22Rv1 (cell line): ENCODE data around the gene GAL3ST2.

Experiments
- H3K27ac ChIP-seq: fragments of 450-650 bp; 2 replicates; pipeline ENCODE4 v1.5.1; 2017
- ZFX ChIP-seq: fragments of 450-650 bp; IDR thresholded peaks from 2 replicates; pipeline ENCODE4 v1.6.1; 2017; ENCODE audit warnings: antibody characterized with exemption, borderline replicate concordance
- TF ChIP-seq, protein P1 (sequence below): fragments of 450-650 bp; IDR thresholded peaks from 2 replicates; pipeline ENCODE4 v1.5.1; 2017; ENCODE audit warnings: mild to moderate bottlenecking

GAL3ST2 gene

DNA sequence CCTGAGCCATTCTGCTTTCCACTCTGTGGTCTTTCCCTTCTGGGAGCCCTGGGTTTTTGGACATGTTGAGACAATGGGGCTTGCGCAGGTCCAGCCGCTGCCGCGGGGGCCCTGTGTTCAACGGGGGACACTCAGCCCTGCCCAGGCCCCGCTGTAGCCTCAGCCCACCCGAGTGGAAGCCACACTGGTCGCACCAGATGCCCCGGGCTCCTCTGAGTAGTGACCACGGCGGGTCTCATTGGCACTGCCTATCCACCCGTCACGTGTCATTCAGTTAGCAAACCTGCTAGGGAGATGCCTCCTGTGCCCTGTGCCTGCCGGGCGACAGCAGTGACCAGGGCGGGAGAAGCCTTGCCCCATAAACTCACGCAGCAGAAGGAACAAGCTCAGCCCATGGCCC is 23.1 kb upstream of the GAL3ST2 start:
- H3K27ac ChIP-seq, result no peak overlapping the region
- no peak for TF ChIP-seq ZFX
- TF ChIP-seq, protein P1, sequence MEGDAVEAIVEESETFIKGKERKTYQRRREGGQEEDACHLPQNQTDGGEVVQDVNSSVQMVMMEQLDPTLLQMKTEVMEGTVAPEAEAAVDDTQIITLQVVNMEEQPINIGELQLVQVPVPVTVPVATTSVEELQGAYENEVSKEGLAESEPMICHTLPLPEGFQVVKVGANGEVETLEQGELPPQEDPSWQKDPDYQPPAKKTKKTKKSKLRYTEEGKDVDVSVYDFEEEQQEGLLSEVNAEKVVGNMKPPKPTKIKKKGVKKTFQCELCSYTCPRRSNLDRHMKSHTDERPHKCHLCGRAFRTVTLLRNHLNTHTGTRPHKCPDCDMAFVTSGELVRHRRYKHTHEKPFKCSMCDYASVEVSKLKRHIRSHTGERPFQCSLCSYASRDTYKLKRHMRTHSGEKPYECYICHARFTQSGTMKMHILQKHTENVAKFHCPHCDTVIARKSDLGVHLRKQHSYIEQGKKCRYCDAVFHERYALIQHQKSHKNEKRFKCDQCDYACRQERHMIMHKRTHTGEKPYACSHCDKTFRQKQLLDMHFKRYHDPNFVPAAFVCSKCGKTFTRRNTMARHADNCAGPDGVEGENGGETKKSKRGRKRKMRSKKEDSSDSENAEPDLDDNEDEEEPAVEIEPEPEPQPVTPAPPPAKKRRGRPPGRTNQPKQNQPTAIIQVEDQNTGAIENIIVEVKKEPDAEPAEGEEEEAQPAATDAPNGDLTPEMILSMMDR, result no peak

DNA sequence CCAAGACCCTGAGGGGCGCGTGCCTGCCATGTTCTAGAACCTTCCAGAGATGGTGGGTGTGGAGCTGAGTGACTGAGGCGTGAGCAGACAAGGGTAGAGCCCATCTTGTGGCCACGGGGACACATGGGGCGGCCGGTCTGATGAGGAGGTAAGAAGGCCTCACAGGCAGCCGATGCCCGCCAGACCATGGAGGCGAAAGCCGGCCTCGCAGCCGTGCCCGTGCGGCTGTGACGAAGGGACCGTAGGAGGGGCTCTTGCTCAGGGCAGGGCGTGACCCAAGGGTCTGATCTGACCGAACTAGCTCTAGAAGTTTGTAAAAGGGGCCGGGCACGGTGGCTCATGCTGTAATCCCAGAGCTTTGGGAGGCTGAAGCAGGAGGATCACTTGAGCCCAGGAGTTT is 22.6 kb upstream of the GAL3ST2 start:
- no peak overlapping the region for H3K27ac ChIP-seq
- TF ChIP-seq, protein P1, result no peak
- no peak for TF ChIP-seq ZFX

DNA sequence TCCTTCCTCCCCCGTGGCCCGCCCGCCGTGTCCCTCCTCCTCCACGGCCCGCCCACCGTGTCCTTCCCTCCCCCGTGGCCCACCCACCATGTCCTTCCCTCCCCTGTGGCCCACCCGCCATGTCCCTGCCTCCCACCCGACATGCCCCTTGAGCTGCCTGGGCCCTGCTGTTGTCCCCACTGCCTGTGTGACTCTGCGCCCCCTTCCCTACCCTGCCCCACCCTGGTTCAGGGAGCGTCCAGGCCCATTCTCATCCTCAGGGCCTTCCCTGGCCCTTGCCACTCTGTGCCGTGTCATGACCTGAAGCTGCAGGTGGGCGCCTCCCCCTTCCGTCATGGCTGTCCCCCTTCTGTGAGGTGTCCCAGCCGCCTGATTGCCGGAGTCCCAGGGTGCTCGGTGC is 21.5 kb upstream of the GAL3ST2 start:
- TF ChIP-seq, protein P1, result no peak
- no peak for TF ChIP-seq ZFX
- no peak overlapping the region for H3K27ac ChIP-seq

DNA sequence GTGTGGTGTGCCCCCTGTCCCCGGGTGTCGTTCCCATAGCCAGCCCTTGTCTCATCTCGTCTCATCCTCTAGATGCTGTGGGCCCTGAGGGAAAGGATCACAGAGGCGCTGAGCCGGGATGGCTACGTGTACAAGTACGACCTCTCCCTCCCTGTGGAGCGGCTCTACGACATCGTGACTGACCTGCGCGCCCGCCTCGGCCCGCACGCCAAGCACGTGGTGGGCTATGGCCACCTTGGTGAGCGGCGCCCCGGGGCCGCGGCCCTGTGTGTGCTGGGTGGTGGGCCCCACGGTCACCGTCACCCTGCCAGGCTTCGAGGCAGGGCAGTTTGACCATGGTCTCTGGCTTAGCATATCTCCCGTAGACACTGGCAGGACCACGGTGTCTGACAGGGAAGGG is 20.8 kb upstream of the GAL3ST2 start:
- H3K27ac ChIP-seq, result no peak overlapping the region
- no peak for TF ChIP-seq ZFX
- TF ChIP-seq, protein P1, result no peak

DNA sequence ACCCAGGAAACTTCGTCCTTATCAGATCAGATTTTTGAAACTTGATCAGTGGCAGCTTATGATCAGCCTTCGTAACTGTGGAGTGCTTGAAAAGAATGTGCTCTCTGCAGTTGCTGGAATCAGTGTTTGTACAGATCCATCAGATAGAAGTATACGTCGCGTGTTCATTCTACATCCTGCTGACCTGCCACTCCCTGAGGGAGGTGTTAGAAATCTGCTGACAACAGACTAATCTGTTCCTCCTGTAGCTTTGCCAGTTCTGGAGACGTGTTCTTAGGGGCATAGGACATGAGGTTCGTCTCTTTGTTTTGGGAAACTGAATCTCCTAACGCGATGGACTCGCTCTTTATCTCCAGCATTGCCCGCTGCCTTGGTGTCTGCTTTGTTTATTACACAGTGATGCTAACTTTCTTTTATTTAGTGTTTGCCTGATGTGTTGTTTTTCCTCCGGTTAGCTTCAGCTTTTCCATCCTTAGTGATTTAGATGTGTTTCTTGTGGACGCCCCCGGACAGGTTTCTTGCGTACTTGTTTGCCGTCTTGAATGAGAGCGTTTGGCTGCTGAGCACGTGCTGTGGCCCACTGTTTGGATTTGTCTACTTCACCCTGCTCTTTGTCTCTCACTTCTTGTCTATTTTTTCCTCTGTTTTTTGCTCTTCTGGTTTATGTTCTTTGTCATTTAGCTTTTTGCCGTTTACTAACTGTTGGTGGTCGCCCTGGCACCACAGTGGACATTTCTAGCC is 17.4 kb upstream of the GAL3ST2 start:
- no peak for TF ChIP-seq ZFX
- TF ChIP-seq, protein P1, result no peak
- H3K27ac ChIP-seq, result peak overlapping the region; percentile 54

DNA sequence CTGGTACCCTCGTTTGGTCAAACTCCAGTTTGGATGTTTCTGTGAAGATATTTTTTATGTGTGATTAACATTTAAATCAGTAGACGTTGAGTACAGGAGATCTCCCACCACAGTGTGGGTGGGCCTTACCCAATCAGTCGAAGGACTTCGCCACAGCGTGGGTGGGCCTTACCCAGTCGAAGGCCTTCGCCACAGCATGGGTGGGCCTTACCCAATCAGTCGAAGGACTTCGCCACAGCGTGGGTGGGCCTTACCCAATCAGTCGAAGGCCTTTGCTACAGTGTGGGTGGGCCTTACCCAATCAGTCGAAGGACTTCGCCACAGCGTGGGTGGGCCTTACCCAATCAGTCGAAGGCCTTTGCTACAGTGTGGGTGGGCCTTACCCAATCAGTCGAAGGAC is 16.7 kb upstream of the GAL3ST2 start:
- H3K27ac ChIP-seq, result peak overlapping the region; percentile 54; the same call in 1 of the 2 replicates

DNA sequence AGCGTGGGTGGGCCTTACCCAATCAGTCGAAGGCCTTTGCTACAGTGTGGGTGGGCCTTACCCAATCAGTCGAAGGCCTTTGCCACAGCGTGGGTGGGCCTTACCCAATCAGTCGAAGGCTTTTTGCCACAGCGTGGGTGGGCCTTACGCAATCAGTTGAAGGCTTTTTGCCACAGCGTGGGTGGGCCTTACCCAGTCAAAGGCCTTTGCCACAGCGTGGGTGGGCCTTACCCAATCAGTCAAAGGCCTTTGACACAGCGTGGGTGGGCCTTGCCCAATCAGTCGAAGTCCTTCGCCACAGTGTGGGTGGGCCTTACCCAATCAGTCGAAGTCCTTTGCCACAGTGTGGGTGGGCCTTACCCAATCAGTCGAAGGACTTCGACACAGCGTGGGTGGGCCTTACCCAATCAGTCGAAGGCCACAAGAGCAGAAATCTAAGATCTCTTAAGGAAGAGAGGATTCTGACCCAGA is 16.3 kb upstream of the GAL3ST2 start:
- H3K27ac ChIP-seq, result no peak overlapping the region
- TF ChIP-seq, protein P1, result no peak
- TF ChIP-seq ZFX, result no peak
